Activated T-cell treated with anti-CD3 and anti-CD28 coated beads, Interleukin-2, amount 50 U/mL, for 4 hours (primary cell): Measurements from ENCODE around the gene LONP2. TPM values are rescaled to one million over a fixed set of nuclear protein-coding genes. Genes with fewer than 3 reads are reported as not detected.
A peak's percentile ranks its signal among the peaks of the same experiment; 100 is the strongest.
"Not testable (repeated sequence)": the region's sequence is repeated elsewhere in the genome, so short reads cannot be mapped to it uniquely, and the experiment has no call there.

Experiments used
- ATAC-seq, 2 donors: fragments of 200-7000 bp; cut with Tn5 transposase; one replicate each; pipeline ENCODE4 v1.10.0; 2021
- DNase-seq: peaks from one replicate; pipeline ENCODE4 v3.0.0-alpha.2; 2020
- H3K27me3 Mint-ChIP-seq: one replicate; pipeline ENCODE4 v1.8.0; 2021; ENCODE audit warnings: low read depth, mixed read lengths
- H3K36me3 Mint-ChIP-seq: one replicate; pipeline ENCODE4 v1.8.0; 2022; ENCODE audit warnings: mixed read lengths; ENCODE audit not compliant: insufficient read depth
- H3K4me1 Mint-ChIP-seq: one replicate; pipeline ENCODE4 v1.8.0; 2021; ENCODE audit warnings: low read depth, mixed read lengths
- H3K4me3 Mint-ChIP-seq: one replicate; pipeline ENCODE4 v1.8.0; 2021; ENCODE audit warnings: mild to moderate bottlenecking, moderate library complexity, mixed read lengths
- H3K9me3 Mint-ChIP-seq: one replicate; pipeline ENCODE4 v1.8.0; 2021; ENCODE audit warnings: mixed read lengths
- total RNA-seq, 3 donors: library from RNA; stranded (reverse); gene quantifications; one replicate each; pipeline ENCODE4 v1.2.1, GENCODE V29; 2021

Gene LONP2
- total RNA-seq, 3 donors from 2014 or later: 50.5 to 57.6 (median 53.1) TPM

DNA sequence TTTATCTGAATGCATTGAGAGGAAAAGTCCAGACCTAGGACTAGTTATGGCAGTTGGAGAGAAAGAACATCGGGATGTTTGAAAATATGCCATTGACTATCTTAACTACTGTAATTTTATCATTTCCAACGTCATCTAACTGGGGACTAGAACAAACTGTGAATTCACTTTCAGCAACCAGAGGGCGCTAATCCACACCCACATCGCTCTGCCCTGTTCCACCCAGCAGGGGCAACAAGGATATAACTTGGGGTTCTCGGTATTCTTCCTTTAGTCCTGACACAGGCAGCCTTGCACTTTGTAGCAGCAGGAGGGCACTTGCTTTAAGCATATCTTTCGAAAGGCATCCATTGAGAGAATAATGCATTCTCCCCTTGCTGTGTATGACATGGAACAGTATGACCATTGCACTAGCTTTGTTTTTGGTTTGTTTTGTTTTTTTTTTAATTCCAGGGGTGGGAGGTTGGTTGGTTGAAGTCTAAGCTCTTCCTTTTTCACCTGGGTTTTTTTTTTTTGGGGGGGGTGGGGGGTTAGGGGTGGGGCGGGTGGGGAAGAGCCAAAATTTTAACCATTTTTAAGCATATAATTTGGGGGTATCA, 109.6 kb downstream of the LONP2 start:
- no peak overlapping the region for H3K4me3 Mint-ChIP-seq
- no peaks in the 10 kb centered on the region for H3K27me3 Mint-ChIP-seq
- H3K36me3 Mint-ChIP-seq: peaks cover 20% of the 10 kb centered on the region
- peaks cover 10% of the 10 kb centered on the region for H3K4me1 Mint-ChIP-seq
- ATAC-seq: peak; percentile 82 to 87
- DNase-seq: peak; percentile 60
- no peaks in the 10 kb centered on the region for H3K9me3 Mint-ChIP-seq

DNA sequence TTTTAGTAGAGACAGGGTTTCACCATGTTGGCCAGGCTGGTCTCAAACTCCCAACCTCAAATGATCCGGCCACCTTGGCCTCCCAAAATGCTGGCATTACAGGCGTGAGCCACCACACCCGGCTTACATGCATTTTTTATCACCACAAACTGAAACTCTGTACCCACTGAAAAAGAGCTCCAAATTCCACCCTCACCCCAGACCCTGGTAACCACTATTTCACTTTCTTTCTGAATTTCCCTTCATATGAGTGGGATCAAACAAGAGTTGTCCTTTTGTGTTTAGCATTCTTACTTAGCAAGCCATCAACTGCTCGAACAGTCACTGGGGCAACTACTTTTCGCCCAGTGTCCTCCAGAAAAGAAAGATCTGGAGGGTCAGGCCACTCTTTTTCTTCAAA, 110.3 kb downstream of the LONP2 start:
- peaks cover 20% of the 10 kb centered on the region for H3K36me3 Mint-ChIP-seq
- not testable (repeated sequence) for H3K27me3 Mint-ChIP-seq, H3K4me3 Mint-ChIP-seq, H3K9me3 Mint-ChIP-seq, DNase-seq, H3K4me1 Mint-ChIP-seq
- ATAC-seq: peak; percentile 36 to 44

DNA sequence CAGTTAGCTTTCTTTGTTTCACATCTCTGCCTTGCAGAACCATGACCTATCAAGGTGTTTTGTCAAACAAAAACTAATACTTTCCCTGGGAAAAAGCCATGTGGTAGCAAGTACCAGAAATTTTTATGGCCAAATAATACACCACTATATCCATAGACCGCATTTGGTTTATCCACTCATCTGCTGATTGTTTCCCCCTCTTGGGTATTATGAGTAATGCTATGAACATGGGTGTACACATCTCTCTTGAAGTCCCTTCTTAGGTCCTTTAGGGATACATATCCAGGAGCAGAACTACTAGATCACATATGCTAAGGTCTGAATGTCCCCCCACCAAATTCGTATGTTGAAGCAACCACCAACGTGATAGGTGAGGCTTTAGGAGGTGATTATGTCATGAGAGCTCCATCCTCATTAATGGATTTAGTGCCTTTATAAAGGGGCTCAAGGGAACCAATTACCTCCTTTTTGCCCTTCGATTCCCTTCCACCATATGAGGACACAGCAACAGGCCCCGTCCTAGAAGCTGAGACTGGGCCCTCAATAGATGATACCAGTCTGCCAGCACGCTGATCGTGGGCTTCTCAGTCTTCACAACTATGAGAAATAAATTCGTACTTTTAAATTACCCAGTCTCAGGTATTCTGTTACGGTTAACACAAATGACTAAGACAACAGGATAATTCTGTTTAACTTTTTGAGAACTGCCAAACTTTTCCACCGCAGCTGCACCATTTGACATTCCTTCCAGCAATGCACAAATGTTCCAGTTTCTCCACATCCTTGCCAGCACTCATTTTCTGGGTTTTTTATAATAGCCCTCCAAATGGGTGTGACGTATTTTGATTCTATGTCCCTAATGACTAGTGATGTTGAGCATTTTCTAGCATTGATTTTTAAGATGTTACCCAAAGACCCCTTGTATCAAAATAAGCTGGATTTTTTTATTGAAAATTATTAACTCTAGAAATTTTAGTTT, 111.1 kb downstream of the LONP2 start:
- DNase-seq (no peak), ATAC-seq (no peak)
- Mint-ChIP-seq H3K27me3 (no peaks in the 10 kb centered on the region), H3K4me3 (no peak overlapping the region), H3K9me3 (no peaks in the 10 kb centered on the region), H3K4me1 (peaks cover 10% of the 10 kb centered on the region), H3K36me3 (peaks cover 20% of the 10 kb centered on the region)

DNA sequence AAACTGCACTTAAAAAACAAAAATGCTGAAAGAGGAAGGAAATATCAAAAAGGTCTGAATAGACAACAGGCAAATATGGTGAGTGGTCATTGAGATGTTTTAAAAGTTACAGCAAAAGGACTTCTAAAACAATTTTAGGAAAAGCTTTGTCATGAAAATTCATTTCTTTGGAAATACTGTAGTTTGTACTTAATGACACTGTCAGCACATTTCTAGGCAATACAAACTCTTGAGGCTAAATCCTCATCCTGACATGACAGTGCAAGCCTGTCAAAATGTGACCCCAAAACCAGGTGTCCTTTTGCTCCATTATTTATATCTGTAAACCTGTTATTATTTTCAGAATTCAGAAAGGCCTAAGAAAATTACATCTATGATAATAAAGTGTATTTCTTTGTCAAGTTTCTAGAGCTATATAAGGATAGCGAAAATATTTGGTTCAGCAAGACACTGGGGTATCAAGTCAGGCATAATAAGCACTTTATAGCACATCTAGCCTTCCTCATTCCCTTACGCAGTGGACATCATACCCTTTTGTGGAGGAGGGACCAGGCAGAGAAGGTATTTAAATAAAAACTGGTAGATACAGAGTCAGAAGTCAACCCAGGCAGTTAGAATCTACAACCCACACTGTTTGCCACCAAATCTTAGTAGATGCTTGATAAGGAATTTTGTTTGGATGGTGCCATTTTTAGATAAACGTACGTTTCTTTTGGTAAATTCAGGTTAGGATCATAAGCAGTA, 112.7 kb downstream of the LONP2 start:
- peaks cover 11% of the 10 kb centered on the region for H3K4me1 Mint-ChIP-seq
- H3K4me3 Mint-ChIP-seq: no peak overlapping the region
- peaks cover 13% of the 10 kb centered on the region for H3K36me3 Mint-ChIP-seq
- H3K27me3 Mint-ChIP-seq: no peaks in the 10 kb centered on the region
- no peak for DNase-seq
- no peak for ATAC-seq
- no peaks in the 10 kb centered on the region for H3K9me3 Mint-ChIP-seq

DNA sequence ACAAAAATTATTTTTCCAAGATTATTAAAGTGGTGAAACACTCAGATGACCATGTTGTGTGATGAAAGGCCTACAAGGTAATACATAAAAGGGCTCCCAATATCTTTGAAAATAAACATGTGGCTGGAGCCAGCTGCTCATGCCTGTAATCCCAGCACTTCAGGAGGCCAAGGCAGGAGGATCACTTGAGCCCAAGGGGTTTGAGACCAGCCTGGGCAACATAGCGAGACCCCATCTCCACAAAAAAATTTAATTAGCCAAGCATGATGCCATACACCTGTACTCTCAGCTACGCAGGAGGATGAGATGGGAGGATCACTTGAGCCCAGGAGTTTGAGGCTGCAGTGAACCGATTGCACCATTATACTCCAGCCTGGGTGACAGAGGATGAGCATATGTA, 114.3 kb downstream of the LONP2 start:
- ATAC-seq (no peak), DNase-seq (no peak)
- Mint-ChIP-seq H3K4me3 (no peak overlapping the region), H3K27me3 (no peaks in the 10 kb centered on the region), H3K9me3 (no peaks in the 10 kb centered on the region), H3K4me1 (peaks cover 15% of the 10 kb centered on the region), H3K36me3 (peaks cover 14% of the 10 kb centered on the region)

DNA sequence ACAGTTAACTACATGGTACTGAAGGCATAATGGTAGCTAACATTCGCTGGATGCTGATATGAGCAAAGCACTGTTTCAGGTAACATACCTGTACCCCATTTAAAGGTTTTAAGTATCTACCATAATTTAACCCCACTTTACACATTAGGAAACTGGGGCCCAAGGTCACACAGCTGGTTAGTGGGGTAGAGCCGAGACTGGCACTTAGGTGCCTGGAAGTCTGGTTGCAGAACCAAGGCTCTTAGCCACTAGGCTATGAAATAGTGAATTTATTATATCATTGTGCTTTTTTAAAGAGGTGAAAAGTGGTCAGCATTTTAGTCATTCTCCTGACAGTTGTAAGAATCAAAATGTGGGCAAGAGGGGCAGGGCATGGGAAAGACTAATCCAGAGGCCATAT, 115.9 kb downstream of the LONP2 start:
- Mint-ChIP-seq H3K9me3 (no peaks in the 10 kb centered on the region), H3K36me3 (peaks cover 6% of the 10 kb centered on the region), H3K4me1 (peaks cover 14% of the 10 kb centered on the region), H3K27me3 (no peaks in the 10 kb centered on the region), H3K4me3 (no peak overlapping the region)
- ATAC-seq (no peak), DNase-seq (no peak)

DNA sequence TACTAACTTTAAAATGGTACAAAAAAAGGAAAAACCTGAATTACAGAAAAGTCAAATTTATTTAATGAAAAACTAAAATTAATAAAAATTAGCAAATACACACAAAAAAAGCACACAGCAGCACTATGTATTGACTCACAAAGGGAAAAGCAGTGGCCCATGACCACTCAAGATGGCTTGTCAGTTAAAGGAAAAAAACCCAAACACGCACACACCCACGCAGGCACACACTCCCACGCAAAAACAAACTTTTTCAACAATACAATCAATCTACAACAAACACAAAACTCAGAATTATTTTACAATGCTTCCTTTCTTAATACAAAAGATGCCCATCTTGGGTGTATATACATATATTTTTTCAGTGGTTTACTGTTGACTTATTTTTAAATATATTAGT, 116.9 kb downstream of the LONP2 start:
- Mint-ChIP-seq H3K36me3 (peaks cover 6% of the 10 kb centered on the region), H3K4me3 (no peak overlapping the region), H3K4me1 (peaks cover 21% of the 10 kb centered on the region), H3K27me3 (no peaks in the 10 kb centered on the region), H3K9me3 (no peaks in the 10 kb centered on the region)
- DNase-seq (no peak), ATAC-seq (no peak)

DNA sequence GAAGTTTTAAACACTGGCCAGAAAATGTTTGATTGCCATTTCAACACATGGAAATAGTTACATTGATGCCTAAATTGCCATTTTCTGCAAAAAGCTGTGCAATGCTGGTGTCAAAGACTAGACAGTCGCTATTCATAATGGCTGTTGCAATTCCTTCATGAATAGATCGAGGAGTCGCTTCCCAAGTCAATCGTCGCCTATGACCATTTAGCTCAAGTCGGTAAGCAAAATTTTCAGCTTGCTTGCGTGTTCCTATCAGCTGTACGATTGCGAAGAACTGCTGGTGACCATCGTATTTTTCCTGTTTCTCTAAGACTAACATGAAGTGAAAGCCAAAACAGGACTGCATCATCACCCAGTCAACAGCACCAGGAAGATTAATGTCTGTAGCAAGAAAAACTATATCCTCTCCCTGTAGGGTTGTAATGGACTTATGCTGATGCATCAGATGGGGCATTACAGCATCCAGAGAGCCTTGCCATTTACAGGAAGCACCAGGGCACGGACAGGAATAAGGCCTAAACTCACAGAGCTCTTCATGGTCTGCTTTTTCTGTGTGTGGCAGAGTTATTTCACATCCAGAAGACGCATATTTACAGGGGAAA, 117.5 kb downstream of the LONP2 start:
- no peak for DNase-seq
- peaks cover 27% of the 10 kb centered on the region for H3K4me1 Mint-ChIP-seq
- H3K27me3 Mint-ChIP-seq: no peaks in the 10 kb centered on the region
- ATAC-seq: no peak
- peaks cover 6% of the 10 kb centered on the region for H3K36me3 Mint-ChIP-seq
- no peaks in the 10 kb centered on the region for H3K9me3 Mint-ChIP-seq
- H3K4me3 Mint-ChIP-seq: no peak overlapping the region

DNA sequence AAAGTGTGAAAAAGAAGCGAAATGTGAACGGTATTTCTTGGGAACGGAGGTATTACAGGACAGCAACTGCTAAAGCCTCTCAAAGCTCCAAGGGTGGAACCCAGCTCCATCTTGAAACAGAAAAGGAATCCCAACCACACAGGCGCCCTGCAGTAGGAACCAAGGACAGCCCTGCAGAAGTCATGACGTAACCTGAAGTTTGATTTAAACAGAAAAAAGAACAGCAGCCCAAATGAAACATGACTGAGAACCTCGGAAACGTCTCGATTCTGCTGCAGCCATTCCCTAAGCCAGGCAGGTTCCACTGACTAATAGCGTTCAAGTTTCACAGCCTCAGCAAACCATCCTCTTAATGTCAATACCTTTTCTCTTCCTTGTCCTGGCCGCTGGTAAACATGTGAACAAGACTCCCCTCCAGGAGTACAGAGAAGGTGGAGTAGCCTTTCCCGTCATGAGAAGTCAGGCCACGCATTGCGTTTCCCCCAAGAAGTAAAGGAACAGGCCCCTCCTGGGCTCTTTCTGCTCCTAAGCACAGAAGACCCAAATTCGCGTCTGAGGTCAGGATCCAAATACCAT, 121.0 kb downstream of the LONP2 start:
- peak in 1 of 2 donors; percentile 3 for ATAC-seq
- H3K9me3 Mint-ChIP-seq: no peaks in the 10 kb centered on the region
- peaks cover 3% of the 10 kb centered on the region for H3K36me3 Mint-ChIP-seq
- no peaks in the 10 kb centered on the region for H3K27me3 Mint-ChIP-seq
- no peak for DNase-seq
- peak overlapping the region; percentile 88 for H3K4me3 Mint-ChIP-seq
- peaks cover 49% of the 10 kb centered on the region for H3K4me1 Mint-ChIP-seq

DNA sequence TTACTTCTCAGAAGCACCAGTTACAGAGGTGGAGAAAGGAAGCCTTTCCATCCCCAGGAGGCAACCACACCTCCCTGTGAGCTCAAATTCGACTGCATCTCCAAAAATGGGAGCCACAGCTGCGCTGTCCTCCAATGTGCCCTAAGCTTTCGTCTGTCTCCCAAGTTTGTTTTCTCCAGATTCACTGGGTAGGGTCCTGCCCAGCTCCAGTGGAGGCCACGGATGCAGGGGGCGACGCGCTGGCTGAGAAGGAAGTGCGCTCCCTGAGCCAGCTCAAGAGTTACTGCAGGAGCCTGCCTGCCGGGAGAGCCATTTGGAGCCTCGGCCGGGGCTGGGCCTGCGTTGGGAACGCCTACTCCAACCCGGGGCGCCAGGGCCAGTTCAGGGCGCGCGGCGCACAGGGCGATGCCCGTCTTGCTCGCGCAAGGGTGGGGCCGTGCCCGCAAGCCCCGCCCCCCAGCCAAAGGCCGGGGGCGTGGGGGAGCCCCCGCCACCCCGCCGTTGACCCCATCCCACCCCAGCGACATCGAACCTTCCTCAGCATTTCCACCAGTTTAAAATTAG, 121.6 kb downstream of the LONP2 start:
- Mint-ChIP-seq H3K9me3 (no peaks in the 10 kb centered on the region), H3K4me1 (peaks cover 49% of the 10 kb centered on the region), H3K36me3 (peaks cover 3% of the 10 kb centered on the region), H3K4me3 (peak overlapping the region; percentile 88), H3K27me3 (no peaks in the 10 kb centered on the region)
- peak; percentile 73 for DNase-seq
- peak; percentile 98 to 99 for ATAC-seq

DNA sequence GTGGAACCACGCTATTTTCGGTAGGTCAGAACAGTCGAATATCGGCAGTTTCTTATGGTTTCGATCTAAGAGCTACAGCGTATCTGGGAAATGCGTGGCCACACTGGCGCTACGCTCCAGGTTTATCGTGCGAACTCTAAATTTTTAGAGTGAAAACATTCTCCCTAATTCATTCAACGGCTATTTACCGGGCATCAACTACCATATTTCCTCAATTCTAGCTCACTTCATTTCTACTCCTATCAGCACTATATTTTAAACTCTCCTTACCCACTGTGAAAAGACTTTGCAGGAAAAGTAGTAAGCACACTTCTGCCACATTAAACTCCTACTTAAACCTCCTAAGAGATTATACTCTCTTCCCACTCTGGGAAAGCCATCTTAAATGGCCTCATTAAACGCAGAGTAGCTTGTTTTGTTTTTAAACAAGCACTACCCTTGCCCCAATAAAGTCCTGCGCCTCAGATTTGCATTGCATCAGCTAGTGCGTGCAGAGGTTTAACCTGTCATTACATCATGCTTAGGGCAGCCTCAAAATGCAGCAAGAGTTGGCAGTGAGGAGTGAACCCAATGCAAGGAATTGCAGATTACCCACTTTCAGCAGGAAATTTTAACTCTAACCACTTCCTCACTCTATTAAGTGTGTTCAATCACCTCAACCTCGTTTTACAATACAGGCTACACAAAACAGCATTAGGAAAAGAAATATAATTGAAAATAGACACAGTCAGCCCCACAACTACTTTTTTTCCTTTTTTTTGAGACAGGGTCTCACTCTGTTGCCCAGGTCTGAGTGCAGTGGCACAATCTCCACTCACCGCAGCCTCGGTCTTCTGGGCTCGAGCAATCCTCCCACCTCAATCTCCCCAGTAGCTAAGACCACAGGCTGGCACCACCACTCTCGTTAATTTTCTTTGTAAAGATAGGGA, 122.3 kb downstream of the LONP2 start:
- peaks cover 4% of the 10 kb centered on the region for H3K36me3 Mint-ChIP-seq
- H3K27me3 Mint-ChIP-seq: no peaks in the 10 kb centered on the region
- ATAC-seq (peak; percentile 61 to 65), DNase-seq (peak; percentile 40)
- H3K4me1 Mint-ChIP-seq: peaks cover 50% of the 10 kb centered on the region
- no peaks in the 10 kb centered on the region for H3K9me3 Mint-ChIP-seq
- peak overlapping the region; percentile 88 for H3K4me3 Mint-ChIP-seq

DNA sequence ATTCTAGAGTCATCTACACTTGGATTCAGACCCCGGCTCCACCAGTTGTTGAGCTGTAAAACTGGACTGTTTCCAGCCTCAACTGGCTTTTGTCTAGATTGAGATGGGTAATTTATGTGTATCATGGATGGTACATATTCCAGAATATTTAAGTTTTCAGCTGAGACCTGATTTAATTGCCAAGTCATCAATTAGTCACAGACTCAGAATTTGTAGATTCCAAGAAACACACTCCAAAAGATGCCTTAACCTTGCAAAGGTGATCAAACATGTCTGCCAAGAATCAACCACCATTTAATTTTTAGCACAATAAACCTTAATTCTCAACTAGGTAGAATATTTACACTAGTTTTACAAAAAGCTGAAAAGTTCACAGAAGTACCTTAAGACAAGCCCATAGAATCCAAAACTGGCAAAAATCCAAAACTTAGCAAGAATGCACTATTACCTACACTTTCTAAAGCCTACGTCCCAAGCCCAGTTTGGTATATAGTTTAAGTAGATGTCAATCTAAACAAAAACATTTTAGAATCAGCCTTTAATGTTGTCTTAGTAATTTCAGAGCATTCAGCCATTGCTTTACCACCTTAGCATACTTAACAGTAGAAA, 123.4 kb downstream of the LONP2 start:
- Mint-ChIP-seq H3K9me3 (no peaks in the 10 kb centered on the region), H3K4me3 (peak overlapping the region; percentile 88), H3K36me3 (peaks cover 2% of the 10 kb centered on the region), H3K4me1 (peaks cover 53% of the 10 kb centered on the region), H3K27me3 (no peaks in the 10 kb centered on the region)
- DNase-seq (no peak), ATAC-seq (no peak)
